Stimulated activated CD8-positive, alpha-beta memory T cell treated with anti-CD3 and anti-CD28 coated beads, Interleukin-4, amount 100 ng/mL, for 4 hours (primary cell): ENCODE results near the gene PCDH17.

Experiments
- DNase-seq, 2 donors: peaks; one replicate each; pipeline ENCODE4 v3.0.0-alpha.2; 2020; ENCODE audit warnings: low read depth in 2 of 2, low spot score in 1 of 2

Gene PCDH17

DNA sequence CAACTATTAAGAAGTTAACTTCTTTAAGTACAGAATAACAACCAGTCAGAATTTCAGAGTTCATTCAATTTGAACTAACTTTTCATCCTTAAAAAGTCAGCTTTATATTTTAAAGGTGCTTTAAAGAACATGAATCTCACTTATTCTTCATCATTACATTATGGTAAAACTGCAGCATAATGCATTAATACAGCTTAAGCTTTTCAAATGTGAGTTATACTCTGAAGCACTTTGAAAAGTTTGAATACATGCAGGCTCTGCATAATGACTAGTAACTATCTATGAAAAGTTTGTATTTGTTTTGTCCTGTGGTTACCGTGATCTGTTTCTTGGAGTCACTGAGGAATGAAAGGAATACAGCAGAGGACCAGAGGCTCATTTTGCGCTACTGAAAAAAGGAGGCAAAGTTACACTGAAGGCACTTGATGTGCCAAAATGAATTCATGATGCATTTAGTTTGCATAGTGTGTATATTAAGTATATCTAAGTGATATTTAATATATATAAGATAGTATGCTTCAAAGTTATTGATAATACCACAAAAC lies 4.1 kb downstream of the PCDH17 start:
- no peak for DNase-seq

DNA sequence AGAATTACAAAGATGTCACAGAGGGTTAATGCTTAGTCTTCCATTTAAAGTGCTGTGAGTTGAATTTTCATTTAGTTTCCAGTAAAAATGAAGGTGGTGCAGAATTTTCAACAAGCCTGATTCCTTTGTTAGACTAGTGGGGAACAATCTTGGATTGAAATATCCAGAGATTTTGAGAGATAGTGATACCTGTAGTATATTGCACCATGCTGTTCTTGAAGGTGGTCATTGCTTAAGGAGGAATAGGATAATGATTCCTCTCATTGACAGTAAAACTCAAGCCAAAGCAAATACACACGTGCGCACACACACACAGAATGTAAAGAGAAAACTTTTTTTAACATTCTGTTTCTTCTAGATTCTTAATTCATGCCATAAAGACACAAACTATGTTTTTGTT lies 5.3 kb downstream of the PCDH17 start:
- DNase-seq, result no peak

DNA sequence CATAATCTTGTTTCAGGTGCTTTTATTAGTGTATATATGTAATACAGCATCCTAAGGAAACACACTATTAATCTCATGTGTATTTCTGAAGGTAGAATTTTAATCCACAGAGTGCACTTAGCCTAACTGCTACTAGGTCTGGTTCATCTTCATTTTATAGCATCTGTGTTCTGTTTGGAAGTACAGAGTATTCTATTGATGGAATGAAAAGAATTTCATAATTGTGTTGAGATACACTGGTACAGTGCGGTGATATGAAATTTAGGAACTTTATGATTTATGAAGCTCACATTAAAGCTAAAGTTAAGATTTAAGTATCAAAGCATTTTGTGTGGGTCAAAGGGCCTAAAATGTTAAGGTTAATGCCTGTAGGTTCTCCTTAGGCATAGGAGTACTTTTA lies 6.0 kb downstream of the PCDH17 start:
- no peak for DNase-seq

DNA sequence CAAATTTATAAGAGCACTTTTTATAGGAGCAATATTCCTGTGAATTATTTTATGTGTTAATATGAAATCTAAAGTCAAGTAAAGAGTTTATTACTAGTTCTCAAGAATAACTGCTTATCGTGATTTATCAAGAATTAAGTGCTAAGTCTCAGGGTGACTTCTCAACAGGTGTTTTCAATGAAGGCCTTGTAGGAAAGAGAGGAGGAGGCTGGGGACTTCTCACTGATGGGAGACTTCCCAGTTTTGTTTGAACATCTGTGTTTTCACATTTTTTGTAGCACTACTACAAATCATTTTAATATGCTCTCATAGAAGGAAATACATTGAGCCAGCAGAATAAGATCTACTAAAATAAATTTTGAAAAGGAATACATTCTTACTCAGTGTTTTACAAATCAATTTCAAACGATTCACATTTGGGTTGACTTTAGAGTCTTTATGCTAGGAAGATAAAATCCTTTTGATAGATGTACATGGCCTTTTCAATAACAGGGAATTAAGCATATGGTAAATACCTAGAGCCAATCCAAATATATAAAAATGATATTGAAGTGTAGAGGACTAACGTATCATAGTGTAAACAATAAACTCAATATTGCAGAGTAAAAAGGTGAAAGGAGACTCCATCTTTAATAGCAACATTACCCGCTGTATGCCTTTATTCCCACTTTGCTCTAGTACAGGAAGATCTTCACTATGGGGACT lies 6.8 kb downstream of the PCDH17 start:
- DNase-seq, result no peak

DNA sequence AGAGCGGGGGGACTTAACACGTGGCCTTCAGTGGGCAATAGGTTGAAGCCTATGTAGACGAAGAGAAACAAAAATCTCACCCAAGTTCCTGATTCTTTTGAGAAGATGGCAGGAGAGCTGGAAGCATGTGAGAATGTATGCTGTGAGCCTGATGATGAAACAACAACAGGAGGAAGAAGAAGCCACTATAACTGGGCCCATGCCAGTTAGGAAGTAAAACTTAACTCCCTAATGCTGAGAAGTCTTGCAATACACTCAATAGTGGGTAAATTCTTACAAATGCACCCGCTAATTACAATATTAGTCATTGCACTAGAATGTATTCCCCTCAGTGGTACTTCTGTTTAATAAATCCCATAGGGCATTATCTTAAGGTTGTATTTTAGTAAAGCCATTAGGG lies 9.1 kb downstream of the PCDH17 start:
- no peak for DNase-seq

DNA sequence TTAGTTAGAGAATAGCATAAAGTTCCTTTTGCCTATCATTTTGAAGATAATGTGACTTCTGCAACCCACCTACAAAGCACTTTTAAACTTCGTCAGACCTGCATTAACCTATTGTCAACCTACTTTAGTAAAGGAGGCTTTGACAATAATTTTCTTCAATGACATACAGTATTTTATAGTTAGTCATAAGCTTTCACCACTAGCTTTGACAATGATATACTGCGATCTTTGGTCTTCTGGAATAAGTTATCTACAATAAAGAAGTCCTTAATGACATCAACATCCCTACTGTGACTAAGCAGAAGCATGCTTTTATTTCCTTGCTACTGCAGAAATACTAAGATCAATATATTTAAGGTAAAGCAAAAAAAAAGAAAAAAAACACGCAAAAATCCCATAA lies 9.5 kb downstream of the PCDH17 start:
- DNase-seq, result no peak

DNA sequence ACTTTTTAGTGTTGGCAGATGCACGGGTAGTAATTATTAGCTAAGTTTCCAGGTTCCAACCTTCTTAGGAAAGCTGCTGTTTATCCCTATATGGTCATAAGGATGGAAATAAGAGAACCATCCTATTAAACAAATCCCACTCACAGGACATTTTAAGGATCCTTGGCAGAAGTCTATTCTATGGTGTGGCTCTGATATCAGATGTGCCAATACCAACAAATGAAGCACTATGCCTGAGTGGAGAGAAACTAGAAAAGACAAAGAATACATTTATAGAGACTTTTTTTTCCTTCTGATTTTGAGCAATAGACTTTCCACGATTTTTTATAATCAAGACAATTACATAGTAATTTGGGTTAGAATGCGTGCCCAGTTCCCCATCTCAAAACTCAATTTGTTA lies 12.6 kb downstream of the PCDH17 start:
- no peak for DNase-seq

DNA sequence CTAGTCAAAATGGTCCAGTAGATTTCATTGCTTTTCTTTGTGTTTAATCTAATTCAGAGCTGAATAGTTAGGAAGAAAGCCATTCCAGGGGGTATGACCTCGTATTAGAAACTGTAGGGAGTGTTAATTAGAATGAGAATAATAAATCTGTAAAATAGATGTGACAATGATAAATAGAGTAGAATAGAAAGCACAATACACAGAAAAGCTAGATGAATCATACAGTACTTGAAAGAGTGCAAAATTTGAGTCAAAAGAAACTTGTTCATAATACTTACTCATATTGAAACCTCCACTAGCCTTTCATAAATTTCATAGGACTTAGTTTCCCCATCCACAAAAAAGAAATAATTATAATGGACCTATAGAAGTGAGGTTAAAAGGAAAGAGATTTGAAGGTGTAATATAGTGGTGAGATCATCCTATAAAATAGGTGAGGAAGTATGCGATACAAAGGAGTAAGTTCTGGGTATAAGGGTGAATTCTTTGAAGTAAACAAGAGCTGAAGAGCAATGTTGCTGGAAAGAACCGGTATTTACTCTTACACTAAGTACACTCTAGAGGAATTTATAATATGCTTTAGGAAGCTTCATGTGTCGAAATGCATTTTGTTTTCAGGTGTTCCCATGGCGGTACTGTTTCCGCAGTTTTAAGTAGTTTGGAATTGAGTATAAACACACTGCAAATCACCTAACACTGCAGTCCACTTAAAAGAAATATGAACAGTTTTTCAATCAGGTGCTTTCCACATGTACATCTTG lies 21.9 kb downstream of the PCDH17 start:
- no peak for DNase-seq

DNA sequence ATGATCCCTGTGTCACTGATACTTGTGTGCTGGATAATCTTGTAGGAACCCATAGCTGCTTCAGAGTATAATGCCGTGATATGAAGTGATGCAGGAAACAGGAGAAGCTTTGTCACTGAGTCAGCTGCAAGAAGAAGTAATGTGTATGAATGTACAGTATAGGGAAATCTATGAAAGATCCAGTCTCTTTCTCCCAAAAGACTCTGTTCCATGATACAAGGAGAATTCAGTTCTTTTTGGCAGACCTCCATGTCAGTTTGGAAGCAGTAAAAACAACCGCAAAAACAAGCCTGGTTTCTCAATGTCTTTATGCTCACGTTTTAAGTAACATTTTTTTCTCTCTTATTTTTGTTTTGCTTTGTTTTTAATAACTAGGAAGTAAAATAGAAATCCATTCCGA lies 33.9 kb downstream of the PCDH17 start:
- no peak for DNase-seq

DNA sequence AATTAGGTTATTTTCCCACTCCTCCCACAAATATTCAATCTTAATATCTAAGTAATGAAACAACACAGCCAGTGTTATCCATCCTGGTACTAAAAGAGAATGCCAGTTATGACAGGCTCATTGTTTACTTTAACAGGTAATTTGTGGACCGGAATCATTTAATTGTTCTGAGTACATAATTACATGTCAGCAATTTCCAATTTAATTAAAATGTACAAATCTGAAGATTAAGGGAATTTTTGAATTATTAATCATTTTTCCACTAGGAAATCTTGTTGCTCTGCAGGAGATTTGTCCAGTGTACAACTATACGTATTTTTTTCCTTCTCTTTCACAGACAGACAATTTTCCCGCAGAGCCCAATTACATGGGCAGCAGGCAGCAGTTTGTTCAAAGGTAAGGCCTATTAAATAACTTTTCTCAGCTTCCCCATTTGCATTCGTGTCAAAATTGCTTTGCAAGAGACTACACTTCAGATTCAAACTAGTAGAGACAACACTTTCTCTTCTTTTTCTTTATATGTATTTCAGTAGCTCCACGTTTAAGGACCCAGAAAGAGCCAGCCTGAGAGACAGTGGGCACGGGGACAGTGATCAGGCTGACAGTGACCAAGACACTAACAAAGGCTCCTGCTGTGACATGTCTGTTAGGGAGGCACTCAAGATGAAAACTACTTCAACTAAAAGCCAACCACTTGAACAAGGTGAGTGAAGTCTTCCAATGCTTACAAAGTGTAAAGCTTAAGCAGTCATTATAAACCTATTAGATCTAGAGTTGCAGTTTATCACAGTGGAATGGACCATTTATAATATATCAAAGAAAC lies 34.8 kb downstream of the PCDH17 start:
- no peak for DNase-seq

DNA sequence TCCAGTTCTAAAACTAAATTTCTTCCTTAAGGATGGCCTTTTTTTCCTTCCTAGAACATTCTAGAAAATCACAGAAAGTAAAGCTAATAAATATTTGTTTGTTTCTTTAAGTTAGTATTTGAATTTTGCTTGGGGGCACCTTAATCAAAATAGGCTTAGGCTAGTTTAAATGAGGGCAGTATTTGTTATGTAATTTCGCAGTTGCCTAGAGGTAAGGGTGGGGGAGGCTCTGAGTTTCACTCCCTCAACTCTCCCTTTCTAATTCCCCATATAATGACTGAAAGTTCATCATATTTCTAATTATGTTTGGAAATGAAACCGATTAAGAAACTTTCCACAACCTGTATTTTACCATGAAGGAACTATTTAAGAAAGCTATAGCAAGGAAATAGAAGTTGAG lies 40.6 kb downstream of the PCDH17 start:
- no peak for DNase-seq

DNA sequence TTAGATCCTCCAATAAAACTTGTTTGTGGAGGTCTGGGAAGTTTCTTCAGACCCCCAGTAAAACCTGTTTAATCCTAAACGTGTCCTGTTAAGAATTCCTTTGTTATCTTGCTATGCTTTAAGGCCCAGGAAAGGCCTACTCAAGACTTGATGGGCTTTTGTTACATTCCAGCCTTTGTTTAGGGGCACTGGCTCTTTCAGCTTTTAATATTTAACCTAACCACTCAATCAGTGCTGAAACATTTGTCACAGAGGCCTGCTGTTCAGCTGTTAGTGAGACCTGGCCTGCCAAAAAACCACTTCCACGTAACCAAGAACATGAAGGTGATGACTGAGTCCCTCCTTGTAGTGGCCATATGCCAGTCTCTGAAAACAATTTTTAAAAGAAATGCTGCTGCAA lies 41.7 kb downstream of the PCDH17 start:
- DNase-seq, result no peak

DNA sequence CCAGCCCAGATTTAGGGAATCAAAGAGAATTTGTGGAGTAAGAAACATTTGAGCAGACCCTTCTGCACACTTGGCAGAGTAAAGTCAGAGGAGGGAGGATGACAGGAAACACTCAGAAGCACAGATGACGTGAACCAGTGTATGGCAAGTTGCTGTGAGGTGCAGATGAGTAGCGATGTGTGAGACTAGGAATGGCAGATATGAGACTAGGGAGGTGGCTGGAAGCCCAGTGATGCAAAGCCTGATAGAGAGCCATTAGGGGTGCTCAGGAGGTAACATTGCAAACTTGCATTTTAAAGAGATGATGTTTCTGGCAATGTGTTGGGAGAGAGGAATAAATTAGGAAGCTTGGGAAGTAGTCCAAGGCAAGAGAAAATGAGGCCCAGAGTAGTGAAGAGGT lies 44.0 kb downstream of the PCDH17 start:
- no peak for DNase-seq

DNA sequence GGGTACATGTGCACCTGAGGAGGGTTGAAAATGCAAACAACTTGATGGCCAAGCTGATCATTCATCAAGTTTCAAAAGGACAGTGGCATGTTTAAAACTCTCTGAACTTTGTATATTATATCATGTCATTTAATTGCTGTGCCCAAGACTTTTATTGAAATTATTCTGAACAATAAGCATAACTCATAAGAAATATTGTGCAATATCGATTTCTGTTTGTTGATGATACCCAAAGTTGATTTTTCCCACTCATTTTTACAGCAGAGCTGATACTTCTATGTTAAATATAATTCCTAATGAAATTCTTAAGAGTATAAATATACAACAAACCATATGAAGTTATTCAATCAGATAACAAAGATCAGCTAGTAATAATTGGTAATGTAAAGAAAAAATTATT lies 49.1 kb downstream of the PCDH17 start:
- no peak for DNase-seq

DNA sequence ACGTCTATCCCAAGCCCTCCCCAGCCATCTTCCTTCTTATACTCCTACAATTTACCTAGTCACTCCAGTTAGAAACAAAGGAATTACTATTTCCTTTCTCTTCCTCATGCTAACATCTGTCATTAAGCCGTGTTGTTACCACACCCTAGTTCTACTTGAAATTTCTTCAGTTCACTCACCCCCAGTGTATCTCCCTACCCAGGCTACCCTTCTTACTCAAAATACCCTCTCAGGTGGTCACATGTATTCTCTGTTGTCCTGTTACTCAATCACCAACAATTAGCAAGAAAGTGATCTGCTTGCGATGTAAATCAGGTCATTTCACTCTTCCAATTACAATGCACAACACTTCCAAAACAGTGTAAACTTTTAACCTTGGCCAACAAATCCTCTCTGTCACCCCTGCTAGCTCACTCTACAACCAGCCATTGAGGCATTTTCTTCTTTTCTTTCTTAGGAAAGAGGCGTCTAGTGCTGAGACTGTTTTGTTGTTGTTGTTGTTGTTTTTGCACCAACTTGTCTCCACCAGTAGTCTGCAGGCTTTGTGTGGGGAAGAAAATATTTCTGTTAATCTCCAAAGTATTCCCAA lies 50.7 kb downstream of the PCDH17 start:
- DNase-seq, result no peak

DNA sequence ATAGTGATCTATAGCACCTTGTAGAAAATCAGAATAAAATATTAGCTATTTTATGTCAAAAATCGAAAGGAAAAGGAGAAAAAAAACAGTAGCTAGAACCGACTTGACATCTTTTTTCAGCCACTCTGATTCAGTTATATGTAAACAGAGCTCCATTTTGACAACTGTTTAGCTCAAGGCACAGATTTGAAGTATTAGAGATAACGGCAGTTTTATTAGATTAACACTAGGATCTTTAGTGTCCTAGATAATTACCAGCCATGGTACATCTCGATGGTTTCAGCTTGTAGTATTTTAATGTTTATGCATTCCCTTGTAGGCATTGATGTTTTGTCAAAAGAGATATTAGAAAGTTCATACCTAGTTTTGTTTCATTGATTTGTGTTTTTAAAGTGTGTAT lies 67.3 kb downstream of the PCDH17 start:
- DNase-seq, result no peak

DNA sequence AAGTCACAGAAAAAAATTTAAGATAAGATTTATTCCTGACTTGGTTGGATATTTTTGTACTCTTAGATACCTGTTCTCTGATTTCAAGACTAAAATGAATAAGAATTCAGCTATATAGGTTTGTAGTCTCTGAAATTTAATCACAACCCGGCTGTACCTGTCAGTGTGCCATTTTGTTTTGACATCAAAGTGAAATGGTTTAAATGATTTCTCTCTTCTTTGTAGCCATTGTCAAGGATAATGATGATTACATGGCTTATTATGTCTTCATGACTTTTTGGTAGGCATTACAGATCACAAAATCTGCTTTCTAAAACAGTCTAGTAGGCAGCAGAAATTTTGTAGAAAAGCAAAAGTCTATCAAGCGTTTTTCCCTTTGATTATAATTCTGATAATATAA lies 72.5 kb downstream of the PCDH17 start:
- DNase-seq, result no peak

DNA sequence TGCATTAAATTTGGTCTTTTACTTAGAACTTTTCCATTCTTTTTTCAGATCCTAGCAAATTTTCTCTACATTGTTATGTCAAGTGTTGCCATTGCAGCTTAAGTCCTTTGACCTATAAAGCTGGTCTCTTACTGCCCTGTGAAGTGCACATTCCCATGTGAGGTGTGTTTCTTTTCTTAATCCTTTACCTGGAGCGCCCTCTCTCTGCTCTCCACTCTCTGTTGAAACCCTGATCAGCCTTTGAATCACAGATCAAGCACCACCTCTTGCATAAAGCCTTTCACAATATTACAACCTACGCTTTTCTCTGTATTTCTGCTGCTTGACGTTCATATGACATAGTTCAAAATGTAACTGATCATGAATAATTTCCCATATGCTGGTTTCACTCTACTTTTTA lies 84.8 kb downstream of the PCDH17 start:
- no peak for DNase-seq

DNA sequence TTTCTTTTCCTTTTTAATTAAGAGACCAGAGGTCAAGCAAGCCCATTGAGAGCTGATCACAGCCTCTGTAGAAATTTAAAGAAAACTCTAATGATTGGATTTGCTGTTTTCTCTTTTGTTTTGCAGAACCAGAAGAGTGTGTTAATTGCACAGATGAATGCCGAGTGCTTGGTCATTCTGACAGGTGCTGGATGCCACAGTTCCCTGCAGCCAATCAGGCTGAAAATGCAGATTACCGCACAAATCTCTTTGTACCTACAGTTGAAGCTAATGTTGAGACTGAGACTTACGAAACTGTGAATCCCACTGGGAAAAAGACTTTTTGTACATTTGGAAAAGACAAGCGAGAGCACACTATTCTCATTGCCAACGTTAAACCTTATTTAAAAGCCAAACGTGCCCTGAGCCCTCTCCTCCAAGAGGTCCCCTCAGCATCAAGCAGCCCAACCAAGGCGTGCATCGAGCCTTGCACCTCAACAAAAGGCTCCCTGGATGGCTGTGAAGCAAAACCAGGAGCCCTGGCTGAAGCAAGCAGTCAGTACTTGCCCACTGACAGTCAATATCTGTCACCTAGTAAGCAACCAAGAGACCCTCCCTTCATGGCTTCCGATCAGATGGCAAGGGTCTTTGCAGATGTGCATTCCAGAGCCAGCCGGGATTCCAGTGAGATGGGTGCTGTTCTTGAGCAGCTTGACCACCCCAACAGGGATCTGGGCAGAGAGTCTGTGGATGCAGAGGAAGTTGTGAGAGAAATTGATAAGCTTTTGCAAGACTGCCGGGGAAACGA lies 93.1 kb downstream of the PCDH17 start:
- no peak for DNase-seq

DNA sequence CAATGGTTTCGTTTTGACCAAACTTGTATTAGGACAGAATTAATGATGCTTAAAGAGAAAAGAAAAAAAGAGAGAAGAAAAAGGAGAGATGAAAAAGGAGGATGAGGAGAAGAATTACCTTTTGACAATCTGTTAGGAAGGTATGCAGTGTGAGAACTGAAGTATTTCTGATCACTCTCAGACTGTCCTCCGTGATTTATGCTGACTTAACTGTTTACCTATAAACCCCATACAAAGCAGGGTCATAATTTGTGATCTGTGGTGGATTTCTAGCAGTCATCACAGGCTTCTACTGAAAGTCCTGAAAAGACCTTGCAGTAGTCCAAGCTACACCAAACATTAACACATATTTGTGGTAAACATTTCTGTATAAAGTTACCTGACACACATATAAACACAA lies 93.9 kb downstream of the PCDH17 start:
- no peak for DNase-seq

DNA sequence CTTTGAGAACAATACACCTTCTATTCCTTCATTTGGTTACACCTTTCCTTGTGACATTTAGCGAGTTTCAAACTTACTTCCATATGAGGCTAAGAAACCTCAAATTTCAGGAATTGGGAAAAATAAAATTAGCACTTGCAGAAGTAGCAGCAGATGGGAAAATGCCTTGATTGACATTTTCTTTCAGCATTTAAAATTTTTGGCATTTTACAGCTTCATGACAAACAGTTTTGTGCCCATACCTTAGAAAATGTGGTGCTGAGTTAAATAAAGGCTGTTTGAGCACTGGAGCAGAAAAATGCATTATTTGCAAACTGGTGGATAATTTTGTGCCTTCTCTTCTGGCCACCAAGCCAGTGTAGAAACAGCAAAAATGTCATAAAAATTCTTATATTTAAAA lies 95.4 kb downstream of the PCDH17 start:
- DNase-seq, result no peak
